ENCODE results near the gene CCDC188. TPM values are rescaled to one million over a fixed set of nuclear protein-coding genes. Genes with fewer than 3 reads are reported as not detected.

Gene CCDC188
- total RNA-seq (2014; rRNA removed) (not detected in 2 replicates), Bru-seq, nascent RNA (not detected), BruChase-seq, experiment 1, labeled RNA remaining after a 6-hour chase (not detected), BruChase-seq, experiment 2, labeled RNA remaining after a 2-hour chase (not detected)
- long read RNA-seq: 0 reads

- Histone ChIP-seq H3K9me3 (ENCODE audit: low read length) (no peaks in the 10 kb centered on the region), H3K4me2 (ENCODE audit: low read length) (no peak within 1 kb of the TSS), H3K9ac (ENCODE audit: low read length) (no peak within 1 kb of the TSS), H4K20me1 (ENCODE audit: low read length) (no peaks in the 10 kb centered on the region), H3K27ac (ENCODE audit: low read length) (no peak within 1 kb of the TSS), H3K9me2 (replicated peaks; ENCODE audit: low read length) (no peaks in the 10 kb centered on the region), H2AFZ (ENCODE audit: low read length) (no peak within 1 kb of the TSS), H3F3A (ENCODE audit: low read length, unreplicated experiment) (no peaks in the 10 kb centered on the region), H3K4me3 (ENCODE audit: low read length) (no peak within 1 kb of the TSS), H3K79me2 (ENCODE audit: low read length) (no peaks in the 10 kb centered on the region), H3K36me3 (ENCODE audit: low read depth, low read length) (no peaks in the 10 kb centered on the region), H3K4me1 (ENCODE audit: insufficient read depth, low read length) (no peaks in the 10 kb centered on the region), H3K27me3 (ENCODE audit: low read length) (no peaks in the 10 kb centered on the region)
- ChIA-PET POLR2A (ENCODE audit: unreplicated experiment) (no interaction called here), CTCF (no interaction called here)
- ATAC-seq: no peak
- intact Hi-C loops (cut with micrococcal nuclease): no loop called here
- no TSS peak for BruUV-seq (replicated peaks)
- DNase-seq: no peak
- no peak for TF ChIP-seq EZH2 (IDR thresholded peaks at IDR 0.05; ENCODE audit: low read length, unreplicated experiment)
- TF ChIP-seq CTCF (conservative IDR thresholded peaks at IDR 0.05; ENCODE audit: low read depth, low read length): no peak
- no peak for TF ChIP-seq EZH2phosphoT487 (IDR thresholded peaks at IDR 0.05; ENCODE audit: borderline replicate concordance, low read length)
Measured at GRCh38 chr22:20150381-20151275, at the start of gene CCDC188. Gene CCDC188, minus strand, starts transcription at chr22:20151055. Its CDS starts 69 bp downstream, at chr22:20150986.

DNA sequence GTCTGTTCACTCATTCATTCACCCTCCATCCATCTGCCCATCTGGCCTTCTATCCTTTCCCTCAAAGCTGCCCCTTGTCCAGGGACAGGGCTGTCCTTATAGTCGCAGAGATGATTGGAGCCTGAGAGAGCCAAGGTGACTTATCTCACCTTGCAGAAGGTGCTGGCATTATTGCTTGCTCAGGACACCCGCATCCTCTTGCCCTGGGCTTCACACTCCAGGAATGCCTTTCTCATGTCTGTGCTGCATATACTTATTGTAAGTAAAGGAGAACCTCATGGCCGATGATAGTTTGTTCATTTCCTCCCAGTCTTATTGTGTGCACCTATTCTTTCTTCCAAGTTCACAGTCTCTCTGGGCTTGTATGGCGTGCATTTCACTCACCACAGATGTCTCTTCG, 49.1 kb upstream of the CCDC188 start:
- H3K36me3 ChIP-seq (ENCODE audit: low read depth, low read length): no peaks in the 10 kb centered on the region
- no peaks in the 10 kb centered on the region for H3K9me2 ChIP-seq (replicated peaks; ENCODE audit: low read length)
- TF ChIP-seq EZH2phosphoT487 (IDR thresholded peaks at IDR 0.05; ENCODE audit: borderline replicate concordance, low read length) (no peak), EZH2 (IDR thresholded peaks at IDR 0.05; ENCODE audit: low read length, unreplicated experiment) (no peak), CTCF (conservative IDR thresholded peaks at IDR 0.05; ENCODE audit: low read depth, low read length) (no peak)
- no peak overlapping the region for H3K9ac ChIP-seq (ENCODE audit: low read length)
- H2AFZ ChIP-seq (ENCODE audit: low read length): no peak overlapping the region
- CTCF ChIA-PET: no interaction called here
- H3K79me2 ChIP-seq (ENCODE audit: low read length): no peaks in the 10 kb centered on the region
- no peaks in the 10 kb centered on the region for H4K20me1 ChIP-seq (ENCODE audit: low read length)
- H3K27ac ChIP-seq (ENCODE audit: low read length): no peak overlapping the region
- H3K9me3 ChIP-seq (ENCODE audit: low read length): no peaks in the 10 kb centered on the region
- BruUV-seq (replicated peaks): no TSS peak
- no peak overlapping the region for H3K4me3 ChIP-seq (ENCODE audit: low read length)
- no peak overlapping the region for H3K4me2 ChIP-seq (ENCODE audit: low read length)
- H3K27me3 ChIP-seq (ENCODE audit: low read length): peaks cover 12% of the 10 kb centered on the region; the same call in 1 of the 2 replicates
- DNase-seq (no peak), ATAC-seq (no peak)
- H3K4me1 ChIP-seq (ENCODE audit: insufficient read depth, low read length): peaks cover 8% of the 10 kb centered on the region; the same call in 1 of the 2 replicates
- intact Hi-C loops (cut with micrococcal nuclease): no loop called here
- no peaks in the 10 kb centered on the region for H3F3A ChIP-seq (ENCODE audit: low read length, unreplicated experiment)
- POLR2A ChIA-PET (ENCODE audit: unreplicated experiment): no interaction called here

DNA sequence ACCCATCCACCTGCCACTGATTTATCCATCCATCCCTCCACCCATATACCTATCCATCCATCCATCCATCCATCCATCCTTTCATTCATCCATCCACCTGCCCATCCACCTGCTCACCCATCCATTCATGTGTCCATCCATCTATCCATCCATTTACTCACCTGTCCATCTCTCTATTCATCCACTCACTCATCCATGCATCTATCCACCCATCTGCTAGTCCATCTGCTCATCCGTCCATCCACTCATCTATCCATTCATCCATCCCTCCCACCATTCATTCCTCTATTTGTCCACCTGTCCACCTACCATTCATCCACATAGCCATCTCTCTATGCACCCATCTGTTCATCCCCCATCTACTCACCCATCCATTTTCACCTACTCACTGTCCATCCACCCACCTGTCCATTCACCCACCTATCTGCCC, 48.6 kb upstream of the CCDC188 start:
- intact Hi-C loops (cut with micrococcal nuclease): no loop called here
- Histone ChIP-seq H3K9me2 (replicated peaks; ENCODE audit: low read length) (no peaks in the 10 kb centered on the region), H3F3A (ENCODE audit: low read length, unreplicated experiment) (no peaks in the 10 kb centered on the region), H2AFZ (ENCODE audit: low read length) (no peak overlapping the region), H3K79me2 (ENCODE audit: low read length) (no peaks in the 10 kb centered on the region), H3K4me3 (ENCODE audit: low read length) (no peak overlapping the region), H3K4me1 (ENCODE audit: insufficient read depth, low read length) (peaks cover 8% of the 10 kb centered on the region; the same call in 1 of the 2 replicates), H3K27ac (ENCODE audit: low read length) (no peak overlapping the region), H4K20me1 (ENCODE audit: low read length) (no peaks in the 10 kb centered on the region), H3K9ac (ENCODE audit: low read length) (no peak overlapping the region), H3K27me3 (ENCODE audit: low read length) (peaks cover 12% of the 10 kb centered on the region; the same call in 1 of the 2 replicates), H3K9me3 (ENCODE audit: low read length) (no peaks in the 10 kb centered on the region), H3K4me2 (ENCODE audit: low read length) (no peak overlapping the region), H3K36me3 (ENCODE audit: low read depth, low read length) (no peaks in the 10 kb centered on the region)
- ATAC-seq: no peak
- DNase-seq: no peak
- ChIA-PET POLR2A (ENCODE audit: unreplicated experiment) (no interaction called here), CTCF (no interaction called here)
- TF ChIP-seq EZH2 (IDR thresholded peaks at IDR 0.05; ENCODE audit: low read length, unreplicated experiment): no peak
- no peak for TF ChIP-seq CTCF (conservative IDR thresholded peaks at IDR 0.05; ENCODE audit: low read depth, low read length)
- TF ChIP-seq EZH2phosphoT487 (IDR thresholded peaks at IDR 0.05; ENCODE audit: borderline replicate concordance, low read length): no peak
- no TSS peak for BruUV-seq (replicated peaks)

All from PC-3 (cell line).